Stimulated activated CD4-positive, alpha-beta T cell treated with anti-CD3 and anti-CD28 coated beads, Interleukin-1b, Interleukin-23, amount 100 ng/mL, for 1 hour (primary cell): ENCODE measurements around the gene C11orf68.
"Not testable (repeated sequence)": the region's sequence is repeated elsewhere in the genome, so short reads cannot be mapped to it uniquely, and the experiment has no call there.

Source experiments
- DNase-seq, 2 donors: peaks; one replicate each; pipeline ENCODE4 v3.0.0-alpha.2; 2020; ENCODE audit warnings: low read depth in 2 of 2

Gene C11orf68

GRCh38 chr11:65918211-65919140, at the start of gene C11orf68:
C11orf68 (minus strand) TSS chr11:65919062; CDS start chr11:65919031, 31 bp downstream.
- DNase-seq, result peak in 1 of 2 donors; percentile 29

GRCh38 chr11:65967329-65967934, 48.6 kb upstream of the C11orf68 start:
- DNase-seq, result no peak

DNA sequence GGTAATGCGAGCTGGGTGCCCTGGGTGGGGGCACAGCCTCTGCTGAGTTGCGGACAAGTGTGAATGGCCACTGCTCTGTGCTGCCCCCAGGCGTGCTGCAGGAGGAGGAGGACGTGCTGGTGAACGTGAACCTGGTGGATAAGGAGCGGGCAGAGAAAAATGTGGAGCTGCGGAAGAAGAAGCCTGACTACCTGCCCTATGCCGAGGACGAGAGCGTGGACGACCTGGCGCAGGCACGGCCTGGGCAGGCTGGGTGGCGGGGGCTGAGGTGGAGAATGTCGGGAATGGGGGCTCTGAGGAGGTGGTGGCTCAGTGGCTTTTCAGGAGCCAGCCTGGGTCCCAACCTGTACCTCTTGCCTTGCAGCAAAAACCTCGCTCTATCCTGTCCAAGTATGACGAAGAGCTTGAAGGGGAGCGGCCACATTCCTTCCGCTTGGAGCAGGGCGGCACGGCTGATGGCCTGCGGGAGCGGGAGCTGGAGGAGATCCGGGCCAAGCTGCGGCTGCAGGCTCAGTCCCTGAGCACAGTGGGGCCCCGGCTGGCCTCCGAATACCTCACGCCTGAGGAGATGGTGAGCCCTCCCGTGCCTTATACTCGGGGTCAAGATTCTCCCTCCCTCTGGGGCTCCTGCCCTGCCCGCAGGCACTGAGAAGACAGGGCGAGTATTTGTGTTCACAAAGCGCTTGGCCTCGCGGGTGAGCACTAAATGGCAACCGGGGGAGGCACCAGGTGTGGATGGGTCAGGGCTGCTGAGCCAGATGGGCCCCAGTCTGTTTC, 47.3 kb upstream of the C11orf68 start:
- no peak for DNase-seq

DNA sequence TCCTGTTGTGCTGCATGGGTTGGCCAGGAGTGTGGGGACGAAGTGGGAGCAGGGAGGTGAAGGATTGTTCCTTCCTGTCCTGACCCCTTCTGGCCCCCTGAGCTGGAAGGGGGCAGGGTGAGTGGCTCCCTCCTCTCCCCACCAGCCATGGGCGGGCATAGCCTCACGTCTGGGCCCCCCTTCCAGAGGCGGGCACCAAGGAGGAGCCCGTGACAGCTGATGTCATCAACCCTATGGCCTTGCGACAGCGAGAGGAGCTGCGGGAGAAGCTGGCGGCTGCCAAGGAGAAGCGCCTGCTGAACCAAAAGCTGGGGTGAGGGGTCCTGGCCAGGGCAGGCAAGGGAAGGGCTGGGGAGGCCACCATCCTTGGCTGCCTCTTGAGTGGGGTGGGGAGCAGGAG, 46.0 kb upstream of the C11orf68 start:
- DNase-seq, result no peak

DNA sequence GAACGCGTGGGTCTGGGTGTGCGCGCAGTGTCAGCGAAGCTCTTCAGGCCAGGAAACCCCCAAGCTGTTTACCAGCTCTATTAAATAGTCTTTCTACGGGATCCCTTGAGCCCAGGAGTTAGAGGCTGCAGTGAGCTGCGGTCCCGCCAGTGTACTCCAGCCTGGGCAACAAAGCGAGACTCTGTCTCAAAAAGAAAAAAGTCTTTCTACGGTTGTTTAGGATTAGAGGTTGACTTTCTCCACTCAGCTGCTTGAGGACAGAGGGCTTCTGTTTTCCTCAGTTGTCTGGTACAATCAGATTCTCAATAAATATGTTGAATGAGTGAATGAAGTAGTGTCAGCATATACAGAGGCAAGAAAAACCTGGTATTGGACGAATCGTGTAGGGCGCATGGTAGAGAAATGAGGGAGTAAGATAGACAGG, 43.3 kb upstream of the C11orf68 start:
- DNase-seq, result no peak

DNA sequence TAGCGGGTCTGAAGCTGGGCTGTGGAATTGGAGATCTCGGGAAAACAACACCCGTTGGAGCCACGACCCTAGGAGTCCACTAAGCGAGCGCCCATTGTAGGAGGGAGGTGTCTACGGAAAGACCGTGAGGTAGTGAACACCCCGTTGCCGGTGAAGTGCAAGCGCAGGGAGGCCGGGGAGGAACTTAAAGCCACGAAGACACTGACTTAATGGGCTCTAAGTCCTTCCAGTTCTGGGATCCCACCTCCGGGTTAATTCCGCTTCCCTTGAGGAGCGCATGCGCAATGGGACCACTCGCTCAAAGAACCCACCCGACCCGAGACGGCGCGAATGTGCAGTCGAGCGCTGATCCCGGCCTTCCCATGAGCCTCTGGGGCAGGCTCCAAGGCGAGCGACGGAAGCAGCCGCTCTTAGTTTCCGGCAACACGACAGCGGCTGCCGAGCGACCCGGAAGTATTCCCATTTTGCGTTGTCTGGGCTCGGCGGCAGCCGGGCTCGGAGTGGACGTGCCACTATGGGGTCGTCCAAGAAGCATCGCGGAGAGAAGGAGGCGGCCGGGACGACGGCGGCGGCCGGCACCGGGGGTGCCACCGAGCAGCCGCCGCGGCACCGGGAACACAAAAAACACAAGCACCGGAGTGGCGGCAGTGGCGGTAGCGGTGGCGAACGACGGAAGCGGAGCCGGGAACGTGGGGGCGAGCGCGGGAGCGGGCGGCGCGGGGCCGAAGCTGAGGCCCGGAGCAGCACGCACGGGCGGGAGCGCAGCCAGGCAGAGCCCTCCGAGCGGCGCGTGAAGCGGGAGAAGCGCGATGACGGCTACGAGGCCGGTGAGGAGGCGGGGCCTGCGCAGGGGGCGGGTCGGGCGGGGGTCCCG, 42.6 kb upstream of the C11orf68 start, which contains the start of gene SART1:
SART1 (plus strand) TSS at position 468 of the 874 bp plus-strand sequence; CDS start at position 515, 47 bp downstream.
- peak; percentile 79 to 90 for DNase-seq

- no peak for DNase-seq
Observed at GRCh38 chr11:65960824-65961266, 42.0 kb upstream of the C11orf68 start.

DNA sequence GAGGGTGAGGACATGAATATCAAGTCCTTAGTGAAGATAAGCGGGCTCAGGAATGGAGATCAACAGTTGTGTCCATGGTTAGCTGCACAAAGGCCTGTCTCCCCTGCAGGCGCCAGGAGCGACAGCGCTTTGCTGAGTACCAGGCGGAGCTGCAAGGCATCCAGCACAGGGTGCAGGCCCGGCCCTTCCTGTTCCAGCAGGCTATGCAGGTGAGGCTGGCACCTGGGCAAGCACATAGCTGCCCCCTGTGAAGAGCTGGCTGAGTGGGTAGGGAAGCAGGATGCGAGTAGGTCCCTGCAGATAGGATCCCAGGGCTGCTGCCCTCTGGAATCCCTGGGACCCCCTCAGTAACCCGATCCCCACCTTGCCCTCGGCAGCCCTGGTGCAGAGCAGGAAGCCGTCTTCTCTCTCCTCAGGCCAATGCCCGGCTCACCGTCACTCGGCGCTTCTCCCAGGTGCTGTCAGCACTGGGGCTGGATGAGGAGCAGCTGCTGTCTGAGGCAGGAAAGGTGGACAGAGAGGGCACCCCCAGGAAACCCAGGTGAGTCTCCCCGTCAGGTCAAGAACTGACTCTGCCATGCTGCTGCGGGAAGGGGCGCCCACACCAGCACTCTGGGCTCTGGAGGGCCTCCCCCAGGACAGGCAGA, 40.0 kb upstream of the C11orf68 start:
- DNase-seq, result no peak

GRCh38 chr11:65958291-65958690, 39.4 kb upstream of the C11orf68 start:
- no peak for DNase-seq

- no peak for DNase-seq
Observed at GRCh38 chr11:65954771-65955170, 35.9 kb upstream of the C11orf68 start.

DNA sequence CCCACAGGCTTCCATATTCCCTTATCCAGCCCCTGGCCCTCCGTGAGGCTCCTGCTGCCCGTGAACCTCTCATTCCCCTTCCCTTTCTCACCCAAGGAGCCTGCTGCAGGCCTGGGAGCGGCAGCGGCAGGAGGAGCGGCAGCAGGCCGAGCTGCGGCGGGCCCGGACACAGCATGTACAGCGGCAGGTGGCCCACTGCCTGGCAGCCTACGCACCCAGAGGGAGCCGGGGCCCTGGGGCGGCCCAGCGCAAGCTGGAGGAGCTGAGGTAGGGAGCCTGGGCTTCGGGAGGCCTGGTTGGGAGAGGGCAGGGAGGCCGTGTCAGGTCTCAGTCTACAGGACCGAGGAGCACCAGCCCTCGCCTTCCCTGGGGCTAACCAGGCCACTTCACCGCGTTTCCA, 34.6 kb upstream of the C11orf68 start:
- no peak for DNase-seq

GRCh38 chr11:65952052-65952521, 33.2 kb upstream of the C11orf68 start:
- DNase-seq, result no peak

- DNase-seq, result not testable (repeated sequence)
Observed at GRCh38 chr11:65951641-65952040, 32.8 kb upstream of the C11orf68 start.

GRCh38 chr11:65950711-65951110, 31.8 kb upstream of the C11orf68 start:
- not testable (repeated sequence) for DNase-seq

- DNase-seq, result no peak
Observed at GRCh38 chr11:65947603-65948125, 28.8 kb upstream of the C11orf68 start.

DNA sequence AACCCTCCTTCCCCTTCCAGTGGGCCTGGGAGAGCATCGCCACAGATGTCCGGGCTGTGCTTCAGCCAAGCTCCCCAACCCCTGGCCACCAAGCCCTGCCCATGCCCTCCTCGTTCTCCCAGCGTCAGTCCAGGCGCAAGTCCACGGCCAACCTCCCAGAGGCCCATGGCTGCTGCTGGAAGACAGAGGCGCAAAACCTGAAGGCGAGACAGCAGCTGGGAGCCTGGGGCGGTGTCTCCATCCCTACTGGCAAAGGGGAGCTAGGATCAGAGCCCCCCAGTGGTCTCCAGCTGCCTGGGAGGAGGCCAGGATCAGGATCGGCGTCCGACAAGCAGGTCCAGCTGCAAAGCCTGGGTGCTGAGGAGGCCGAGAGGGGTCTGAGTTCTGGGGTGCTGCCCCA, 28.3 kb upstream of the C11orf68 start:
- DNase-seq, result no peak

GRCh38 chr11:65946655-65947054, 27.8 kb upstream of the C11orf68 start:
- DNase-seq, result no peak

- no peak for DNase-seq
Observed at GRCh38 chr11:65945941-65946558, 27.2 kb upstream of the C11orf68 start.

- DNase-seq, result no peak
Observed at GRCh38 chr11:65945430-65945911, 26.6 kb upstream of the C11orf68 start, which contains the start of gene TSGA10IP. TSGA10IP (plus strand) TSS chr11:65945480; CDS start chr11:65945676, 196 bp downstream.
